NCI-H1436 (cell line): Measurements from ENCODE around the gene PHLDB3.

Experiments
- DNase-seq: peaks from one replicate; lab custom pipeline; 2025; lab: John Stamatoyannopoulos, UW

PHLDB3 gene

GRCh38 chr19:43499042-43499441 is 5.5 kb downstream of the PHLDB3 start:
- no peak for DNase-seq

- DNase-seq = no peak
Measured at GRCh38 chr19:43498233-43498842, 6.2 kb downstream of the PHLDB3 start.

GRCh38 chr19:43496960-43497359 is 7.6 kb downstream of the PHLDB3 start:
- DNase-seq = no peak

DNA sequence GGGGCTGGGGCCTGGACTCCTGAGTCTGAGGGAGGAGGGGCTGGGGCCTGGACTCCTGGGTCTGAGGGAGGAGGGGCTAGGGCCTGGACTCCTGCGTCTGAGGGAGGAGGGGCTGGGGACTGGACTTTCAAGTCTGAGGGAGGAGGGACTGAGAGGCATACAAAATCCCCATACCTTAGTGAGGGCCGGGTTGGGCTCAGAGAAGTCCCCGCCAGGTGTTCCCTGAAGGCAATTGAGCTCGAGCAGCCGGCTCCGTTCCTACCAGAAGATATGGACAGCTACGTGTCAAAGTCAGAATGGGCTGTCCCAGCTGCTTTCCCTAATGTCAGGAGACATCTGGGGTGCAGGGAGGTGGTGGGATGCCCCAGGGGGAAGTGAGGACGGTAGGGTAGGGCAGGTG is 9.5 kb downstream of the PHLDB3 start:
- DNase-seq = no peak

DNA sequence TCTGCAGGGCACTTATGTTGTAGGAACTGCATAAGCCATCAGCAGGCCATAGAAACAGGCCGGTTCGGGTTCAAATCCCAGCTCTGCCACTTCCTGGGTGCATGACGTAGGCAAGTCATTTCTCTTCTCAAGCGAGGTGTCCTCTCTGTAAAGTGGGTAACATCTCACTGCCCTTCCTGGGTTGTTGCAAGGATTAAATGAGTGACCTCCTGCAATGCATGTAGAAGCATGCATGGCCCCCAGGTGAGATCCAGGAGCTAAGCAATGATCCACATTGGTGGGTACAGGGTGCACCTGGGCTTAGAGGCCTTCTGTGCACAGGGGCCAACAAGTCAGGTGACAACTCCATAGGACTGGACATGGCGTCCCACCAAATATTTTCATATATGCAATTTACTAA is 13.8 kb downstream of the PHLDB3 start:
- no peak for DNase-seq

DNA sequence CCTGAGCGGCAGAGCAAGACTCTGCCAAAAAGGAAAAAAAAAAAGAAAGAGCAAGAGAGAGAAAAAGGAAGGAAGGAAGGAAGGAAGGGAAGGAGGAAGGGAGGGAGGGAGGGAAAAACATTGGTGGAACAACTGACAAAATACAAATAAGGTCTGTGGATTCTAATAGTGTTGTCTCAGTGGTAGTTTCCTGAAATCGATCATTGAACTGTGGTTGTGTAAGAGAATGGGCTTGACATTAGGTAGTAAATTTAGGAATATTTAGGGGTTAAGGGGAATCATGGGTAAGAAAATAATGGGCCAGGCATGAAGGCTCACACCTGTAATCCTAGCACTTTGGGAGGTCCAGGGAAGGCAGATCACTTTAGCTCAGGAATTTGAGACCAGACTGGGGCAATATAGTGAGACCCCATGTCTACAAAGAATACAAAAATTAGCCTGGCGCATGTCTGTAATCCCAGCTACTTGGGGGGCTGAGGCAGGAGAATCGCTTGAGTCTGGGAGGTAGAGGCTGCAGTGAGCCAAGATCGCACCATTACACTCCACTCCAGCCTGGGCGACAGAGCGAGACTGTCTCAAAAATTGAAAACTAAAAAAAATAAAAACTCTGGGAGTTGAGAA is 14.5 kb downstream of the PHLDB3 start:
- DNase-seq = no peak

DNA sequence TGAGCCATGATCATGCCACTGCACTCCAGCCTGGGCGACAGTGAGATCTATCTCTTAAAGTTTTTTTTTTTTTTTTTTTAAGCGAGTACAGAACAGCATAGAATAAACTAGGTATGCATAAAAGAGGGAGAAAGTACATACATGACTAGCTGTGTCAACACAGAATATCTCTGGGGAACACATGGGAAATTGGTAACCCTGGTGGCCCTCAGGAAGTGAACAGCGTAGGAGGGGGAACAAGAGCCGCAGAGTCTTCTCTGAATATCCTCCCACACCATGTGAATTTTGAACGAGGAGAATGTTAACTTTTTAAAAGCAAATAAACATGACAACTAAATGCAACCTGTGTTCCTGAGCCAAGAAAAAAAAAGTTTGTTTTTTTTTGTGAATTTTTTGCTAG is 15.2 kb downstream of the PHLDB3 start:
- no peak for DNase-seq

GRCh38 chr19:43488179-43488578 is 16.4 kb downstream of the PHLDB3 start:
- DNase-seq = no peak

DNA sequence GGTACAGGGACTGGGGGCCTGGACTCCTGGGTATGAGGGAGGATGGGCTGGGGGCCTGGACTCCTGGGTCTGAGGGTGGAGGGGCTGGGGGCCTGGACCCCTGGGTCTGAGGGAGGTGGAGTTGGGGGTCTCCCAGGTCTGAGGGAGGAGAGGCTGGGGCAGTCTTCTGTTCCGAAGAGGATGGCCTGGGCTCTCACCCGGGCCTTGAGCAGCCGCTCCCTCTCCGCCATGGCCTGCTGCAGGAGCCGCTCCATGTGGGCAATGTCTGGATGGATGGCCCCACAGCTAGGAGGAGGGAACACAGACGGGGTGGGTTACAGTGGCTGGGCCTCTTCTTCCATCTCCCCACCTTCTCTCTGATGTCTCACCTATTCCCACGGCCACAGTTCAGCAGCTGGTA is 18.1 kb downstream of the PHLDB3 start:
- DNase-seq = no peak

GRCh38 chr19:43485951-43486350 is 18.6 kb downstream of the PHLDB3 start:
- DNase-seq = no peak

DNA sequence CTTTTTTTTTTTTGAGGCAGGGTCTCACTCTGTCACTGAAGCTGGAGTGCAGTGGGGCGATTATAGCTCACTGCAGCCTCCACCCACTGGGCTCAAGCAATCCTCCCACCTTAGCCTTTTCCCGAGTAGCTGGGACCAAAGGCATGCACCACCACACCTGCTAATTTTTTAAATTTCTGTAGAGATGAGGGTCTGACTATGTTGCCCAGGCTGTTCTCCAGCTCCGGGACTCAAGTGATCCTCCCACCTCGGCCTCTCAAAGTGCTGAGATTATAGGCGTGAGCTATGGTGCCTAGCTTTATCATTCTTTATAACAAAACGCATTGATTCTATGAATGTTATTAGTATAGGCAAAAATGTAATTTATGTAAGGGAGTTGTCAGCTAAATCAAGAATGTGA is 21.3 kb downstream of the PHLDB3 start:
- no peak for DNase-seq

DNA sequence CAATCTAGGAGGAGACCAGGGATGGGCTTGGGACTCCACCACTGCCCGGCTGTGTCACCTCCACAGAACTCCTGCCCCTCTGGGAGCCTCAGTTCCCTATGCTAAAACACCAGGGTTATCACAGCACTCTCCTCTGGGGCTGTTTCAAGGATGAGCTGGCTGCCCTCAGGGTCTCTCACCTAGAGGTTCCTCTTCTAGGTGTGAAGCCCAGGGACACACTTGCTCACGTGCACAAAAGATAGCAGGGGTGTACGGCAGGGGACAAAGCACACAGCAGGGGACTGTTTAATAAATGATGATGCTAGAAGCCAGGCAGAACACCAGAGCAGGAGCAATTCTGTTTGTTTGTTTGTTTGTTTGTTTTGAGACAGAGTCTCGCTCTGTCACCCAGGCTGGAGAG is 22.4 kb downstream of the PHLDB3 start:
- DNase-seq = no peak

- no peak for DNase-seq
Measured at GRCh38 chr19:43481701-43482100, 22.8 kb downstream of the PHLDB3 start.

GRCh38 chr19:43480574-43480973 is 24.0 kb downstream of the PHLDB3 start:
- no peak for DNase-seq

DNA sequence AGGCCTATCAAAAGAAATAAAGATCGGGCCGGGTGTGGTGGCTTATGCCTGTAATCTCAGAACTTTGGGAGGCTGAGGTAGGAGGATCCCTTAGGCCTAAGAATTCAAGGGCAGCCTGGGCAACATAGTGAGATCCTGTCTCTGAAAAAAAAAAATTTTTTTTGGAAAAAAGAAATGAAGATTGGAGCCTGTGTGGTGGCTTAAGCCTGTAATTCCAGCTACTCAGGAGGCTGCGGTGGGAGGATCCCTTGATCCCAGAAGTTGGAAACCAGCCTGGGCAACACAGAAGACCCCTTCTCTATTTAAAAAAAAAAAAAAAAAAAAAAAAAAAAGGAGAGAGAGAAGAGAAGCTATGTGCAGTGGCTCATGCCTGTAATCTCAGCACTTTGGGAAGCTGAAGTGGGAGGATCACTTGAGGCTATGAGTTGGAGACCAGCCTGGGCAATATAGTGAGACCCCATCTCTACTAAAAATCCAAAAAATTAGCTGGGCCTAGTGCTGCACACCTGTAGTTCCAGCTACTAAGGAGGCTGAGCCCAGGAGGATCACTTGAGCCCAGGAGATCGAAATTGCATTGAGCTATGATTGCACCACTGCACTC is 24.5 kb downstream of the PHLDB3 start:
- no peak for DNase-seq

- no peak for DNase-seq
Measured at GRCh38 chr19:43479226-43479625, 25.3 kb downstream of the PHLDB3 start.

DNA sequence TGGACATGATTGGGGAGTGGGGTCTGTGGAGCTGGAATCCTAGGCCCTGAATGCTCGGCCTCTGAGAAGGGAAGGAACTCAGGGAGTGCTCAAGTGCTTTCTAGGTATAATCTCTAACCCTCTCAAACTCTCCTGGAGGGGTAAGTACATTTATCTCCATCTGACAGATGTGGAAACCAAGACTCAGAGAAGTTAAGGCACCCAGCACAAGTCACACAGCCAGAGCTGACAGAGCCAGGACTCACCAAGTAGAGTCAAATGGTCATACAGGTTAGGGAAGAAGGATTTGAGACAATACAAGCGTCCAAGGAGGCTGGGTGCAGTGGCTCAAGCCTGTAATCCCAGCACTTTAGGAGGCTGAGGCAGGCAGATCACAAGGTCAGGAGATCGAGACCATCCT is 26.2 kb downstream of the PHLDB3 start:
- no peak for DNase-seq

DNA sequence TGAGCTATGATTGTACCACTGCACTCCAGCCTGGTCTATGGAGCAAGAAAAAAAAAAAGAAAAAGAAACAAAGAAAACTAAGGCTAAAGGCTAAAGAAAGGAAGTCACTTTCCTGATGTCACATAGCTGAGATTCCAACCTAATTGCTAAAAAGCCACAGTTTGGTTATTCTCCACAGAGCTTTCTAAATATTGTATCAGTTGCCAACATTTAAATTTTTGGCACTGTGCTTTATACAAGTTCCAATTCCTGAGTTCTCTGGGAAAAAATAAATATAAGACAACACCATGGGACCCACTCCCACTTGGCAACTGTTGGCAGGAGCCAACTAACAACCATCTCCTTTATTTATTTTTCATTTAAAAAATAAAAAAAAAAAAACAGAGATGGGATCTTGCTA is 27.9 kb downstream of the PHLDB3 start:
- no peak for DNase-seq

GRCh38 chr19:43474986-43475705 is 29.4 kb downstream of the PHLDB3 start:
- DNase-seq = peak; percentile 86

GRCh38 chr19:43474487-43474886 is 30.1 kb downstream of the PHLDB3 start:
- no peak for DNase-seq

GRCh38 chr19:43471091-43471490 is 33.5 kb downstream of the PHLDB3 start:
- DNase-seq = no peak

GRCh38 chr19:43470288-43470687 is 34.3 kb downstream of the PHLDB3 start:
- no peak for DNase-seq

DNA sequence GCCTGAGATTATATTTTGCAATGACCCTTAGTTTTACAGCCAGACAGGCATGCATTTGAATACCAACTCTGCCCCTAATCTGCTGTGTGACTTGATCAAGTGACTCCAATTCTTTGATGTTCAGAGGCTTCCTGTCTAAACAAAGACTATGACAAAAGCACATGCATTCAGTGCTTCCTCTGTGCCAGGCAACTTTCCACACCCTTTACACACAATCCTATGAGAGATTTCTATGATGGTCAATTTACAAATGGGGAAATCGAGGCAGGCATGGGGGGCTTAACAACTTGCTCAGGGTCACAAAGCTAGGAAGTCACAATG is 35.4 kb downstream of the PHLDB3 start:
- no peak for DNase-seq
